ENCODE measurements around the gene ATP6V0D1.

- TF ChIP-seq POLR2A (IDR thresholded peaks at IDR 0.05; ENCODE audit: low read length) (no peak), GATA1 (IDR thresholded peaks at IDR 0.05; ENCODE audit: low read depth, low read length) (no peak)
Observed at GRCh38 chr16:67521095-67521804, 40.3 kb upstream of the ATP6V0D1 start.

Data from erythroblast (primary cell).